K562 (cell line): Measurements from ENCODE around the gene TIMP2. TPM values are rescaled to one million over a fixed set of nuclear protein-coding genes. Genes with fewer than 3 reads are reported as not detected.

Experiments used
- CEBPZ ChIP-seq: fragments of 150-350 bp; IDR thresholded peaks from 2 replicates; pipeline ENCODE4 v1.6.1; 2014; ENCODE audit warnings: low read depth, mild to moderate bottlenecking, low read length, borderline replicate concordance
- CREB3 ChIP-seq: fragments of 450-650 bp; conservative IDR thresholded peaks from 2 replicates; pipeline ENCODE4 v1.6.1; 2016; ENCODE audit warnings: missing genetic modification characterization, low read depth, mild to moderate bottlenecking, missing compliant biosample characterization, moderate library complexity
- ERF ChIP-seq: fragments of 450-650 bp; formaldehyde crosslinking; IDR thresholded peaks from 2 replicates; pipeline ENCODE4 v1.4.0; 2020; ENCODE audit warnings: mild to moderate bottlenecking, mixed read lengths
- ETS1 ChIP-seq: conservative IDR thresholded peaks from 2 replicates; pipeline ENCODE4 v1.6.1; 2011; ENCODE audit warnings: low read depth, mild to moderate bottlenecking, low read length; ENCODE audit not compliant: control insufficient read depth
- FOXP1 ChIP-seq: sonication (generic); formaldehyde crosslinking; IDR thresholded peaks from 2 replicates; pipeline ENCODE4 v1.8.0; 2022; ENCODE audit warnings: mild to moderate bottlenecking, missing genetic modification reagents
- MEF2A ChIP-seq: IDR thresholded peaks from 2 replicates; pipeline ENCODE4 v1.6.1; 2011; ENCODE audit warnings: low read depth, mild to moderate bottlenecking, low read length, moderate library complexity; ENCODE audit not compliant: control insufficient read depth
- NR0B1 ChIP-seq: fragments of 450-650 bp; IDR thresholded peaks from one replicate; pipeline ENCODE4 v1.6.1; 2018; ENCODE audit warnings: mild to moderate bottlenecking, moderate library complexity; ENCODE audit not compliant: partially characterized antibody
- NR4A1 ChIP-seq, 2 experiments: fragments of 250-450 bp in 1 of 2; fragments of 450-650 bp in 1 of 2; sonication (Bioruptor Pico) in 1 of 2; IDR thresholded peaks; 2 replicates each; pipeline versions ENCODE4 v1.4.0 to v1.6.1; 2016 to 2020; ENCODE audit warnings: mild to moderate bottlenecking in 2 of 2, missing compliant biosample characterization in 1 of 2, missing genetic modification characterization in 1 of 2, moderate library complexity in 1 of 2
- SAP30 ChIP-seq: fragments of 200-600 bp; sonication (generic); IDR thresholded peaks from 2 replicates; pipeline ENCODE4 v1.6.1; 2012; ENCODE audit warnings: borderline replicate concordance, low read depth, mild to moderate bottlenecking, moderate library complexity, low read length, control low read depth, inconsistent platforms; ENCODE audit not compliant: insufficient read depth, poor library complexity, severe bottlenecking
- SIN3A ChIP-seq, 2 experiments: fragments of 150-350 bp in 1 of 2; IDR thresholded peaks; 2 replicates each; pipeline ENCODE4 v1.6.1; 2011 to 2016; ENCODE audit warnings: borderline replicate concordance in 2 of 2, low read depth in 2 of 2, low read length in 2 of 2, mild to moderate bottlenecking in 2 of 2, moderate library complexity in 2 of 2; ENCODE audit not compliant: control insufficient read depth in 1 of 2
- SREBF2 ChIP-seq: sonication (generic); formaldehyde crosslinking; IDR thresholded peaks from 2 replicates; pipeline ENCODE4 v1.4.0; 2020; ENCODE audit warnings: mild to moderate bottlenecking, missing genetic modification reagents
- THRB ChIP-seq: fragments of 450-650 bp; formaldehyde crosslinking; conservative IDR thresholded peaks from 2 replicates; pipeline ENCODE4 v1.4.0; 2022; ENCODE audit warnings: mild to moderate bottlenecking, missing genetic modification characterization
- USF1 ChIP-seq: sonication (generic); formaldehyde crosslinking; IDR thresholded peaks from 2 replicates; pipeline ENCODE4 v1.9.0; 2022; ENCODE audit warnings: mild to moderate bottlenecking, missing genetic modification reagents
- ZFP36 ChIP-seq: fragments of 150-350 bp; IDR thresholded peaks from 2 replicates; pipeline ENCODE4 v1.6.1; 2018; ENCODE audit warnings: low read length, low read depth; ENCODE audit not compliant: partially characterized antibody
- ZKSCAN1 ChIP-seq: fragments of 150-350 bp; IDR thresholded peaks from 2 replicates; pipeline ENCODE4 v1.6.1; 2016; ENCODE audit warnings: low read depth, low read length
- polyA plus RNA-seq, 8 experiments: library from polyadenylated mRNA; depleted of rRNA in 4 of 8; stranded (reverse) in 5 of 8; unstranded in 3 of 8; fragments of >200 nt; fragmentation: Nextera tagmentation in 2 of 8; fragmentation: Illumina TruSeq in 1 of 8; extraction: Ambion mirVana in 2 of 8; extraction: Trizol in 1 of 8; gene quantifications; 2 replicates each; pipeline versions ENCODE4 v1.2.1 to v1.2.3, GENCODE V29; 2011 to 2014; ENCODE audit warnings: inconsistent platforms in 1 of 8, missing spikeins in 1 of 8
- total RNA-seq, 7 experiments: library from RNA; depleted of rRNA in 6 of 7; stranded (reverse); fragments of >200 nt in 6 of 7; fragmentation: Illumina TruSeq in 2 of 7; extraction: Trizol in 2 of 7; gene quantifications; 2 replicates each; pipeline versions ENCODE4 v1.2.1 to v1.2.3, GENCODE V29; 2011 to 2021; ENCODE audit warnings: low replicate concordance in 1 of 7

The TIMP2 gene
- total and polyA plus RNA-seq, 9 of the 15 experiments (the other 6 are each of a cell fraction or from before 2014, with no cell fraction given), result 0.55 TPM; not detected in 8

GRCh38 chr17:78839762-78840529, 85.2 kb downstream of the TIMP2 start (continued):
- 0 out of 2 replicates have a peak, but pooled peaks have one; percentile 16 for TF ChIP-seq THRB
- no peak for TF ChIP-seq USF1 (CRISPR knock-in tag)
- no peak for TF ChIP-seq ZKSCAN1
- no peak for TF ChIP-seq ZFP36
- TF ChIP-seq CEBPZ, result no peak
- peak; percentile 16 to 44; a peak in 1 of 4 replicates for TF ChIP-seq SIN3A (IDR thresholded peaks at IDR 0.05; ENCODE audit: borderline replicate concordance in 2 of 2, control insufficient read depth in 1 of 2, low read depth in 2 of 2, low read length in 2 of 2)
- no peak for TF ChIP-seq NR0B1
- TF ChIP-seq ERF (CRISPR knock-in tag), result no peak
- TF ChIP-seq CREB3 (tag), result no peak
- TF ChIP-seq MEF2A, result no peak
- peak; percentile 18 for TF ChIP-seq FOXP1
- TF ChIP-seq SREBF2 (CRISPR knock-in tag), result no peak
- TF ChIP-seq NR4A1 (CRISPR knock-in tag; IDR thresholded peaks at IDR 0.05), result no peak
- no peak for TF ChIP-seq NR4A1 (tag; IDR thresholded peaks at IDR 0.05)
- TF ChIP-seq SAP30, result no peak
- TF ChIP-seq ETS1, result 0 out of 2 replicates have a peak, but pooled peaks have one; percentile 22
